HT-29 (cell line): ENCODE measurements around the gene GRPEL2. TPM values are rescaled to one million over a fixed set of nuclear protein-coding genes. Genes with fewer than 3 reads are reported as not detected.
A peak's percentile ranks its signal among the peaks of the same experiment; 100 is the strongest.
"Not testable (repeated sequence)": the region's sequence is repeated elsewhere in the genome, so short reads cannot be mapped to it uniquely, and the experiment has no call there.

Source experiments
- DNase-seq: peaks from one replicate; pipeline ENCODE4 v3.0.0-alpha.2; 2015; ENCODE audit warnings: low spot score
- total RNA-seq: library from RNA; depleted of rRNA; stranded (reverse); fragments of >200 nt; shearing (Covaris generic); gene quantifications from 2 replicates; pipeline ENCODE4 v1.2.3, GENCODE V29; 2014

Gene GRPEL2
- total RNA-seq, 1 experiment from 2014 or later: 10.7 TPM

GRCh38 chr5:149376711-149377447, 31.6 kb downstream of the GRPEL2 start:
- DNase-seq: no peak

DNA sequence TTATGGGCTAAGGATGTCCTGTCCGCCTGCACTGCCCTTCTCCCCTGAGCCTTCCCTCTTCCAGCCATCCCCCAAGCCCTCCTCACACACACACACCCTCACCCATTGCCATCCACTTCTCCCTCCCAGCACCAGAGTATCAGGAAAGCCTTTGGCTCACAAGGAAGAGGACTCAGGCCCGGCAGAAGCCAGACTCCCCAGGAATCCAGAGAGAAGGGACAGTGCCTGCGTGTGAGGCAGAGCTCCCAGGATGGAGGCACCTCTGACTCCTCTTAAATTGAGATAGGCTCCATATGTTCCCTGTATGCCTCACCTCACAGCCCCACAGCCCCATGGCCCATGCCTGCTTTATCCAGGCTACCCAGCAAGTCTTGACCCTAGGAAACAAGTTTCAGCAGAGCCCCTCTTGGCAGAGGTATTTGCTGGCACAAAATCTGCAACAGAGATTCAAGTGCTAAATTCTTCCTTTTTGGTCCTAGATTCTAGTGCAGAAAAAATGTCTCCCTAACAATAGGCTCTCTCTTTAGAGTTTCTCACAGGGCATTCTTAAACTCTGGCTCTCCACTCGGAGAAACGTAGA, 33.0 kb downstream of the GRPEL2 start:
- DNase-seq: no peak

DNA sequence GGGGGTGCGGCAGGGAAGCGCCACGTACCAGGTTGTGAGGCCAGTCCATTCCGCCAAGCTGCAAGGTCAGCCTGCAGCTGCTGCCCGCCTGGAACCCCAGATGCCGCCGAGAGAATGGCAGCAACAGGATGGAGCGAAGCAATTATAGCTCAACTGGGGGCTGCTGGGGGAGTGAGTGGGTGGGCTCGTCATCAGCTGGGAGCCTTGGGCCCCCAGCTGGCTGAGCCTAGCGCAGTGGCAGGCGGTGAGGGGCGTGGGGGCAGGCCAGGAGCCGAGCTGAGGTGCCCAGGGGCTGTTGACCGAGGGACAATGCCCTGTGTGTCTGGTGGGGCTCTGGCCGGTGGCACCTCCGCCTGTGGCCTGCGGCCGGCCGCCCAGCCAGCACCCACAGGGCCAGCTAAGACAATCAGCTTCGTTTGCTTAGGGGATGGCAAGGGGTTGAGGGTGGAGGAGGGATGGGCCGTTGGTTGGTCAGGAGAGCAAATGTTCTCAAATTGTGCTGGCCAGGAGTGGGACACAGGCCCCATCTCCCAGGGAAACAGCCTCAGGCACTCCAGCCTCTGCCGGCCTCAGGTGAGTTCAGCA, 34.0 kb downstream of the GRPEL2 start, which contains the start of gene IL17B:
IL17B (minus strand) TSS at position 116 of the 585 bp plus-strand sequence; CDS start at position 49, 67 bp downstream.
- DNase-seq: no peak

DNA sequence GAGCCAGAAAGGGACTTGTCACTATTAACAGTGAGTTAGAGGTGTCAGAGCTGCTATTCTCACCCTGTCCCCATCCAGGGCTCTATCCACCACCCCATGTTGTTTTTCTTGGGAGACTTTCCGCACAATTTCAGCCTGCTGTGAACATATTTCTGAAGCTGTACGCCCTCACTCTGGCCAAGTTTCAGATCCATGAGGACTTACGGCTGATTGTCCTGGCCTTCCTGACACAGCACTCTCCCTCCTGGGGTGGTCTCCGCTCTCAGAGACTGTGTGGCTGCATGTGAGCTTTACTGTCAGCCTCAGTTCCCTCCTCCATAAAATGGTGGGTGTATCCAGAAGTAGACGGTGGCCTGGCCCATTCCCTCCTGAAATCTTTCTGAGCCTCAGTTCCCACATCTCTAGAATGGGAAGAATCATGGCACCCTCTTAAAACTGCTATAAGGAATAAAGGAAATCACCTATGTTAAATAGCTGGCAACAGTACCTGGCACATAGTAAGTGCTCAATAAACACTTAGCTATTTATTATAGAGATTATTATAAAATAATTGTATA, 34.6 kb downstream of the GRPEL2 start:
- no peak for DNase-seq

GRCh38 chr5:149380466-149381121, 35.3 kb downstream of the GRPEL2 start:
- no peak for DNase-seq

GRCh38 chr5:149381261-149381985, 36.1 kb downstream of the GRPEL2 start:
- no peak for DNase-seq

- DNase-seq: peak; percentile 73
These were observed 36.7 kb downstream of the GRPEL2 start for GRCh38 chr5:149381986-149382338.

- DNase-seq: no peak
These were observed 37.4 kb downstream of the GRPEL2 start for GRCh38 chr5:149382517-149383220.

DNA sequence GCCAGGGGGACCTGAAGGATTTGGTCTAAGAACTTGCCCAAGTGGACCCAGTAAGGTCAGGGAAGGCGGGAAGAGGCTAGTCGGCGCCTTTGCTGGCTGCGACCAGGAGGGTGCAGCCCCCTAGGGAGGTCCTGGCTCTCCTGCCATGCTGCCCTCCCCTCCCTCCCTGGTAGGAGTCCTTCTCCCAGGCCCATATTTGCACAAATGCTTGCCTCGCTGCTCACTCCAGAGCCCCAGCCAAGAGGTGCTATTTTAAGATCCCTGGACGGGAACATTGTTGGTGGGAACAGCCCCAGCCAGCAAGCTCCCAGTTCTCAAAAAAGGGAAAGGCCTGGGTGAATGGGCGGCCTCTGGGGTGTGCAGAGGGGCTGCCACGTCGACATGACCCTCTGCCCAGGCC, 38.1 kb downstream of the GRPEL2 start:
- DNase-seq: no peak

- DNase-seq: no peak
These were observed 40.9 kb downstream of the GRPEL2 start for GRCh38 chr5:149386166-149386565.

- no peak for DNase-seq
These were observed 41.9 kb downstream of the GRPEL2 start for GRCh38 chr5:149387081-149387631.

DNA sequence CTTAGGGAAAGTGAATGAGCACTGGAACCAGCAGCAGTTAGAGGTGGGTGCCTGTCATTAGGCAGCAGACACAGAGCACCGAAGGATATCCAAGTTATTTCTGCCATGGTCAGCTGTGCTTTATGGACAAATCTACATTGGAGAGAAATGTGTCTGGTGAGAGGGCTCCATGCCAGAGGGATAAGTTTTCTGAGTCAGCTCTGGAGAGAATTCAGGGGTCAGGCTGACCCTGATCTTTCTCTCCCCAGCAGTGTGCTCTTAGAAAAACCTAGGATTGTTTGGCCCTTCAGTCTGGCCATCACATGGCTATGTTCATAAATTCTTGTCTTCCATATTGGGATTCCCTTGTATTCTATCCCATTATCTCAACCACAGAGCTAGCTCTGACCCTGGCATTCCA, 42.7 kb downstream of the GRPEL2 start:
- DNase-seq: no peak

GRCh38 chr5:149388498-149389190, 43.3 kb downstream of the GRPEL2 start:
- no peak for DNase-seq

- DNase-seq: no peak
These were observed 44.5 kb downstream of the GRPEL2 start for GRCh38 chr5:149389552-149390495.

DNA sequence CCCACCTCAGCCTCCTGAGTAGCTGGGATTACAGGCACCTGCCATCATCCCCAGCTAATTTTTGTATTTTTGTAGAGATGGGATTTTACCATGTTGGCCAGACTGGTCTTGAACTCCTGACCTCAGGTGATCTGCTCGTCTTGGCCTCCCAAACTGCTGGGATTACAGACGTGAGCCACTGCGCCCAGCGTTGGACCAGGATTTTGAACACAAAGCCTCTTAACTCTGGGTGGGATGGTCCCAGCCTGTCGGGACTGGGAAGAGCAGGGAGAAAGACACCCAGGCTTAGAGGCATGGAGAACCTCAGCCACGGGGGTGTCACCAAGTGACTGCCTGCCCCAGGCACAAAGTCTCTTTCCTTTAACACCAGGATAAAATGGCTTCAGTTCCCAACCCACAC, 45.8 kb downstream of the GRPEL2 start:
- not testable (repeated sequence) for DNase-seq

DNA sequence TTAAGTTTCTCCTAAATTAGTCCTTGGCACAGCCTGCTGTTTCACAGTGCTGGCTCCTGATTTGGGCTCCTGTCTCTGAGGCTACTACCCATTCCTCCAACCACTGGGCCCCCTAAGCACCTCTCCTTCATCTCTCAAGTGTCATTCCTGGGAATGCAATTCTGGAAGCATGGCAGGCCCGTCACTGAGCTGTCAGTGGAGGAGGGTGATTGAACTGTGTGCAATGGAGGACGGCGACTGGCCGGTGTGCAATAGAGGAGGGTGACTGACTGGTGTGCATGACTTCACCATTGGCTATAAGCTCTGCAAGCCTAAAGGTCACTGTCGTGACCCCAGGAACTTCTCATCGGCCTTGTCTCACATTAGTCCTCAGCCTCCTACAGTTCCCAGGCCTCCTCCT, 46.2 kb downstream of the GRPEL2 start:
- DNase-seq: no peak

DNA sequence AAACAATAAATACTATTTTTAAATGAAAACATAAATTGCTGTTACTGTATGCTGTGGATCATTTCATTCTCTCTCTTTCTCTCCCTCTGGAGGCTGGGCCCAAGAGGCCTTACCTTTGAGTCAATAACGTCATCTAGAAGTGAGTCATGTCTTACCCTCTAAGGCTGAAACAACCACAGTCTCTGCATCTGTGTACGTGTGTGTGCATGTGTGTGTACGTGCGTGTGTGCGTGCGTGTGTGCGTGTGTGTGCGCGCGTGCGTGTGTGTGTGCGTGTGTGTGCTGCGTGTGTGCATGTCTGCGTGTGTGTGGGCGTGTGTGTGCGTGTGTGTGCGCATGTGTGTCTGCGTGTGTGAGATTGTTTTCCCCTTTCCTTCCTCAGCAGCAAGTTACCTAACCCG, 47.4 kb downstream of the GRPEL2 start:
- no peak for DNase-seq

DNA sequence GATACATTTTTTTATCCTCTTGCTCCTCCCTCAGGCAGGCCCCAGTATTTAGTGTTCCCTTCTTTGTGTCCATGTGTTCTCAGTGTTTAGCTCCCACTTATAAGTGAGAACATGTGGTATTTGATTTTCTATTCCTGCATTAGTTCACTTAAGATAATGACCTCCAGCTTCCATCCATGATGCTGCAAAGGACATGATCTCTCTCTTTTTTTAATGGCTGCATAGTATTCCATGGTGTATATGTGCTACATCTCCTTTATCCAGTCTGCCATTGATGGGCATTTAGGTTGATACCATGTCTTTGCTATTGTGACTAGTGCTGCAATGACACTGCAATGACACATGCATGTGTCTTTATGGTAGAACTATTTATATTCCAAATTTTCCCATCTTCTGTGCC, 49.7 kb downstream of the GRPEL2 start:
- not testable (repeated sequence) for DNase-seq

DNA sequence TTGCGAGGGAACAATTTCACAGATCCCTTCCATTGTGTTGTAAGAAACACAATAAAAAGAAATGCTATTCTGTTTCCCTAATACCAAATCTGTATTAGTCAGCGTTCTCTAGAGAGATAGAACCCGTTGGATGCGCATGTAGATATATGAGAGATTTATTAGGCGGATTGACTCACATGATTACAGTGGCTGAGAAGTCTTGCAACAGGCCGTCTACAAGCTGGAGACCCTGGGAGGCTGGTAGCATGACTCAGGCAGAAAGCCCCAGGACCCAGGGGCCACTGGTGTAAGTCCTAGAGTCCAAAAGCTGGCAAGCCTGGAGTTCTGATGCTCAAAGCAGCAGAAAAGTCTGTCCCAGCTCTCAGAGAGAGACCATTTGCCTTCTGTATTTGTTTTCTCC, 52.2 kb downstream of the GRPEL2 start:
- DNase-seq: no peak
